ENCODE data around the gene FRMPD1. TPM values are rescaled to one million over a fixed set of nuclear protein-coding genes. Genes with fewer than 3 reads are reported as not detected.

Gene FRMPD1
- total RNA-seq, 4 donors from 2014 or later, result 0.34 to 0.50 (median 0.45) TPM; not detected in 1

- intact Hi-C loops (cut with DNase I), result loop anchor here (5.0 kb wide), 1 partner anchor 115 kb away; no protein-coding TSS in a partner anchor
- Histone ChIP-seq H3K4me1 (no peaks in the 10 kb centered on the region), H3K27ac (replicated peaks in 1 of 4) (no peak overlapping the region), H3K9me3 (no peaks in the 10 kb centered on the region), H3K36me3 (no peaks in the 10 kb centered on the region), H3K4me3 (no peak overlapping the region), H3K27me3 (peaks cover 0 to 6% (median 0%) of the 10 kb centered on the region in 4 donors)
- WGBS, result 48% methylated on average over 4 of the region's 4 CpGs
- DNase-seq (ENCODE audit: extremely low spot score), result no peak
- TF ChIP-seq CTCF (IDR thresholded peaks at IDR 0.05) (no peak), EP300 (IDR thresholded peaks at IDR 0.05) (no peak), POLR2AphosphoS5 (IDR thresholded peaks at IDR 0.05) (no peak), POLR2A (IDR thresholded peaks at IDR 0.05; ENCODE audit: low read depth) (no peak)
Observed at GRCh38 chr9:37622462-37622861, 28.3 kb upstream of the FRMPD1 start.

GRCh38 chr9:37623267-37623666, 27.5 kb upstream of the FRMPD1 start:
- Histone ChIP-seq H3K4me1 (no peaks in the 10 kb centered on the region), H3K27ac (replicated peaks in 1 of 4) (no peak overlapping the region), H3K9me3 (no peaks in the 10 kb centered on the region), H3K27me3 (peaks cover 0 to 6% (median 0%) of the 10 kb centered on the region in 4 donors), H3K36me3 (no peaks in the 10 kb centered on the region), H3K4me3 (no peak overlapping the region)
- intact Hi-C loops (cut with DNase I), result loop anchor here (5.0 kb wide), 1 partner anchor 114 kb away; no protein-coding TSS in a partner anchor
- WGBS, result 88% methylated on average over 2 of the region's 2 CpGs
- no peak for DNase-seq (ENCODE audit: extremely low spot score)
- TF ChIP-seq EP300 (IDR thresholded peaks at IDR 0.05) (no peak), CTCF (IDR thresholded peaks at IDR 0.05) (no peak), POLR2A (IDR thresholded peaks at IDR 0.05; ENCODE audit: low read depth) (no peak), POLR2AphosphoS5 (IDR thresholded peaks at IDR 0.05) (no peak)

GRCh38 chr9:37624073-37624472, 26.7 kb upstream of the FRMPD1 start:
- no peaks in the 10 kb centered on the region for H3K9me3 ChIP-seq
- H3K36me3 ChIP-seq, result no peaks in the 10 kb centered on the region
- no peaks in the 10 kb centered on the region for H3K4me1 ChIP-seq
- TF ChIP-seq CTCF (IDR thresholded peaks at IDR 0.05), result no peak
- no peak for TF ChIP-seq POLR2AphosphoS5 (IDR thresholded peaks at IDR 0.05)
- H3K27me3 ChIP-seq, result peaks cover 0 to 6% (median 0%) of the 10 kb centered on the region in 4 donors
- WGBS, result 89% methylated on average over 1 of the region's 1 CpG
- H3K4me3 ChIP-seq, result no peak overlapping the region
- H3K27ac ChIP-seq (replicated peaks in 1 of 4), result no peak overlapping the region
- intact Hi-C loops (cut with DNase I), result loop anchor here (5.0 kb wide), 1 partner anchor 113 kb away; no protein-coding TSS in a partner anchor
- no peak for DNase-seq (ENCODE audit: extremely low spot score)

- 76% methylated on average over 5 of the region's 5 CpGs for WGBS
- no peaks in the 10 kb centered on the region for H3K9me3 ChIP-seq
- no peak for TF ChIP-seq POLR2A (IDR thresholded peaks at IDR 0.05; ENCODE audit: low read depth)
- no peak for TF ChIP-seq EP300 (IDR thresholded peaks at IDR 0.05)
- TF ChIP-seq CTCF (IDR thresholded peaks at IDR 0.05), result no peak
- TF ChIP-seq POLR2AphosphoS5 (IDR thresholded peaks at IDR 0.05), result no peak
- no peaks in the 10 kb centered on the region for H3K36me3 ChIP-seq
- intact Hi-C loops (cut with DNase I), result no loop called here
- no peak overlapping the region for H3K4me3 ChIP-seq
- no peaks in the 10 kb centered on the region for H3K4me1 ChIP-seq
- no peak for DNase-seq (ENCODE audit: extremely low spot score)
- peaks cover 0 to 6% (median 0%) of the 10 kb centered on the region in 4 donors for H3K27me3 ChIP-seq
- no peak overlapping the region for H3K27ac ChIP-seq (replicated peaks in 1 of 4)
Observed at GRCh38 chr9:37625036-37625757, 25.6 kb upstream of the FRMPD1 start.
